ENCODE results near the gene CADM3. TPM values are rescaled to one million over a fixed set of nuclear protein-coding genes. Genes with fewer than 3 reads are reported as not detected.

CADM3 gene
- total RNA-seq, 1 donor from 2014 or later, result 6.9 TPM

DNA sequence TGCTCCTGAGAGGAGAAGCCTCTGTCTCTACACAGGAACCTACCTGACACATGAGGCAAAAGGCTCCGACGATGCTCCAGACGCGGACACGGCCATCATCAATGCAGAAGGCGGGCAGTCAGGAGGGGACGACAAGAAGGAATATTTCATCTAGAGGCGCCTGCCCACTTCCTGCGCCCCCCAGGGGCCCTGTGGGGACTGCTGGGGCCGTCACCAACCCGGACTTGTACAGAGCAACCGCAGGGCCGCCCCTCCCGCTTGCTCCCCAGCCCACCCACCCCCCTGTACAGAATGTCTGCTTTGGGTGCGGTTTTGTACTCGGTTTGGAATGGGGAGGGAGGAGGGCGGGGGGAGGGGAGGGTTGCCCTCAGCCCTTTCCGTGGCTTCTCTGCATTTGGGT is 29.4 kb downstream of the CADM3 start:
- peaks cover 2% of the 10 kb centered on the region for H3K36me3 Mint-ChIP-seq
- peaks cover 41% of the 10 kb centered on the region for H3K4me1 Mint-ChIP-seq
- Histone ChIP-seq H3K4me3 (no peak overlapping the region), H3F3A (ENCODE audit: low read depth) (no peaks in the 10 kb centered on the region), H2AFZ (replicated peaks) (no peak overlapping the region), H3K9me3 (ENCODE audit: low read depth) (no peaks in the 10 kb centered on the region), H3K36me3 (no peaks in the 10 kb centered on the region), H3K79me2 (ENCODE audit: low read depth) (no peaks in the 10 kb centered on the region), H3K4me2 (no peak overlapping the region), H3K27ac (no peak overlapping the region), H3K27me3 (no peaks in the 10 kb centered on the region), H3K4me1 (no peaks in the 10 kb centered on the region), H3K9ac (no peak overlapping the region), H4K20me1 (ENCODE audit: low read depth) (no peaks in the 10 kb centered on the region)
- H3K27me3 Mint-ChIP-seq (ENCODE audit: insufficient read depth, low read depth), result peaks cover 4% of the 10 kb centered on the region
- TF ChIP-seq EZH2phosphoT487 (IDR thresholded peaks at IDR 0.05), result no peak
- TF ChIP-seq, protein P1, sequence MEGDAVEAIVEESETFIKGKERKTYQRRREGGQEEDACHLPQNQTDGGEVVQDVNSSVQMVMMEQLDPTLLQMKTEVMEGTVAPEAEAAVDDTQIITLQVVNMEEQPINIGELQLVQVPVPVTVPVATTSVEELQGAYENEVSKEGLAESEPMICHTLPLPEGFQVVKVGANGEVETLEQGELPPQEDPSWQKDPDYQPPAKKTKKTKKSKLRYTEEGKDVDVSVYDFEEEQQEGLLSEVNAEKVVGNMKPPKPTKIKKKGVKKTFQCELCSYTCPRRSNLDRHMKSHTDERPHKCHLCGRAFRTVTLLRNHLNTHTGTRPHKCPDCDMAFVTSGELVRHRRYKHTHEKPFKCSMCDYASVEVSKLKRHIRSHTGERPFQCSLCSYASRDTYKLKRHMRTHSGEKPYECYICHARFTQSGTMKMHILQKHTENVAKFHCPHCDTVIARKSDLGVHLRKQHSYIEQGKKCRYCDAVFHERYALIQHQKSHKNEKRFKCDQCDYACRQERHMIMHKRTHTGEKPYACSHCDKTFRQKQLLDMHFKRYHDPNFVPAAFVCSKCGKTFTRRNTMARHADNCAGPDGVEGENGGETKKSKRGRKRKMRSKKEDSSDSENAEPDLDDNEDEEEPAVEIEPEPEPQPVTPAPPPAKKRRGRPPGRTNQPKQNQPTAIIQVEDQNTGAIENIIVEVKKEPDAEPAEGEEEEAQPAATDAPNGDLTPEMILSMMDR (IDR thresholded peaks at IDR 0.05), result no peak
- no peak for TF ChIP-seq EZH2 (IDR thresholded peaks at IDR 0.05)
- no peak overlapping the region for H3K27ac Mint-ChIP-seq
- DNase-seq (ENCODE audit: low spot score), result no peak
- H3K9me3 Mint-ChIP-seq, result no peaks in the 10 kb centered on the region
- H3K4me3 Mint-ChIP-seq, result no peak overlapping the region

DNA sequence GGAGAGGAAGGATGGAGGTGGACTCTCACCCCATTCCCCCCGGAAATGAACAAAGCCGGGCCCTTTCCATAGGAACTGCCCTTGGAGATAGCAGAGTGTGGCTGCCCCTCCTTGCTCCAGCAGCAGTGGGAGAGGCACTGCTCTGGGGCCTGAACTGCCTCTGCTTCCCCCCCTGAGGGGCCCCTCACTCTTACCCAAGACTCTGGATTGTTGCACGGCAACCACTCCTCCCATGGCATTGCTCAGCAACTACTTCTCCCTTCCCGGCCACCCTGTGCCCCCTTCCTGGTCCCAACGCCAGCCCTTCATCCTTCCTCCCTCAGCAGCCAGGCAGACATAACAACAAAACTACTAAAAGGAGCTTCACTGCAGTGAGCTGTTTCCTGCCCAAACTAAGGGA is 30.2 kb downstream of the CADM3 start:
- TF ChIP-seq EZH2 (IDR thresholded peaks at IDR 0.05), result no peak
- TF ChIP-seq, protein P1 (IDR thresholded peaks at IDR 0.05), result no peak
- TF ChIP-seq EZH2phosphoT487 (IDR thresholded peaks at IDR 0.05), result no peak
- no peak overlapping the region for H3K27ac ChIP-seq
- no peak overlapping the region for H3K4me2 ChIP-seq
- no peaks in the 10 kb centered on the region for H4K20me1 ChIP-seq (ENCODE audit: low read depth)
- peak overlapping the region; percentile 9 for H3K4me3 Mint-ChIP-seq
- no peaks in the 10 kb centered on the region for H3K27me3 ChIP-seq
- no peak overlapping the region for H3K9ac ChIP-seq
- no peaks in the 10 kb centered on the region for H3K4me1 ChIP-seq
- no peaks in the 10 kb centered on the region for H3K79me2 ChIP-seq (ENCODE audit: low read depth)
- H3K4me1 Mint-ChIP-seq, result peaks cover 41% of the 10 kb centered on the region
- no peaks in the 10 kb centered on the region for H3K36me3 ChIP-seq
- peaks cover 7% of the 10 kb centered on the region for H3K27me3 Mint-ChIP-seq (ENCODE audit: insufficient read depth, low read depth)
- no peak overlapping the region for H3K4me3 ChIP-seq
- H3K9me3 Mint-ChIP-seq, result no peaks in the 10 kb centered on the region
- H3K9me3 ChIP-seq (ENCODE audit: low read depth), result no peaks in the 10 kb centered on the region
- no peaks in the 10 kb centered on the region for H3F3A ChIP-seq (ENCODE audit: low read depth)
- H3K36me3 Mint-ChIP-seq, result peaks cover 2% of the 10 kb centered on the region
- H2AFZ ChIP-seq (replicated peaks), result no peak overlapping the region
- no peak for DNase-seq (ENCODE audit: low spot score)
- H3K27ac Mint-ChIP-seq, result peak overlapping the region; percentile 52

DNA sequence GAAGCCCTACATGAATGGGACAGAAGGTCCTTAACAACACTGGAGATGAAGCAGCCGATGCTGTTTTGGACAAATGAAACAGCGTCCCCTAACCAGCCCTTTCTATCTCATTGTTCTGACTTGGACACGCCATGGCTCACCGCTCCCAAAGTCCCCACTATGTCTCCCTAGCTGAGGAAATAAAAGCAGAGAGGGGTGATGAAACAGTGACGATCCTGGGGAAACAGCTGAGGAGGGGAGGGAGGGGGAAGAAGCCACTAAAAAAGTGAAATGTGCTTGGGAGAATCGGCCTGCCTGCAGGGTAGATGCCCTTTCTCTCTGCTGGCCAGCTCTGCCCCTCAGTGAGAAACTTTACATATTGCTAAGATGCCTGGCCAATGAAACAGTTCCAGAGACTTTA is 32.2 kb downstream of the CADM3 start:
- Mint-ChIP-seq H3K36me3 (no peaks in the 10 kb centered on the region), H3K4me1 (peaks cover 48% of the 10 kb centered on the region), H3K27me3 (ENCODE audit: insufficient read depth, low read depth) (peaks cover 16% of the 10 kb centered on the region), H3K4me3 (no peak overlapping the region), H3K27ac (peak overlapping the region; percentile 38), H3K9me3 (no peaks in the 10 kb centered on the region)
- H3K36me3 ChIP-seq, result no peaks in the 10 kb centered on the region
- no peak overlapping the region for H3K4me2 ChIP-seq
- no peaks in the 10 kb centered on the region for H3K9me3 ChIP-seq (ENCODE audit: low read depth)
- no peak overlapping the region for H3K27ac ChIP-seq
- H2AFZ ChIP-seq (replicated peaks), result no peak overlapping the region
- no peaks in the 10 kb centered on the region for H3K79me2 ChIP-seq (ENCODE audit: low read depth)
- DNase-seq (ENCODE audit: low spot score), result no peak
- TF ChIP-seq EZH2 (IDR thresholded peaks at IDR 0.05) (no peak), EZH2phosphoT487 (IDR thresholded peaks at IDR 0.05) (no peak)
- TF ChIP-seq, protein P1 (IDR thresholded peaks at IDR 0.05), result no peak
- no peaks in the 10 kb centered on the region for H4K20me1 ChIP-seq (ENCODE audit: low read depth)
- H3F3A ChIP-seq (ENCODE audit: low read depth), result no peaks in the 10 kb centered on the region
- no peak overlapping the region for H3K4me3 ChIP-seq
- H3K27me3 ChIP-seq, result peaks cover 4% of the 10 kb centered on the region
- no peak overlapping the region for H3K9ac ChIP-seq
- peaks cover 13% of the 10 kb centered on the region for H3K4me1 ChIP-seq

Measured in neural progenitor cell (in vitro differentiated cells).